Hepatocyte (in vitro differentiated cells): ENCODE measurements around the gene KCNJ12. TPM values are rescaled to one million over a fixed set of nuclear protein-coding genes. Genes with fewer than 3 reads are reported as not detected.
"Not testable (repeated sequence)": the region's sequence is repeated elsewhere in the genome, so short reads cannot be mapped to it uniquely, and the experiment has no call there.

Experiments
- DNase-seq: peaks from one replicate; pipeline ENCODE4 v3.0.0-alpha.2; 2016; ENCODE audit warnings: low spot score
- H2AFZ ChIP-seq: fragments of 200-600 bp; sonication (generic); 2 replicates; pipeline ENCODE4 v1.6.0; 2016; ENCODE audit warnings: antibody characterized with exemption, mild to moderate bottlenecking
- H3K27ac ChIP-seq: fragments of 200-600 bp; sonication (generic); 2 replicates; pipeline ENCODE4 v1.5.1; 2016; ENCODE audit warnings: mild to moderate bottlenecking
- H3K27me3 ChIP-seq: fragments of 200-600 bp; sonication (generic); 2 replicates; pipeline ENCODE4 v1.6.1; 2016
- H3K36me3 ChIP-seq: fragments of 200-600 bp; sonication (generic); replicated peaks from 2 replicates; pipeline ENCODE4 v1.5.1; 2016; ENCODE audit warnings: low read depth; ENCODE audit not compliant: insufficient read depth
- H3K4me1 ChIP-seq: fragments of 200-600 bp; sonication (generic); 2 replicates; pipeline ENCODE4 v1.5.1; 2016; ENCODE audit warnings: mild to moderate bottlenecking, moderate library complexity; ENCODE audit not compliant: insufficient read depth
- H3K4me2 ChIP-seq: fragments of 200-600 bp; sonication (generic); 2 replicates; pipeline ENCODE4 v1.6.0; 2016
- H3K4me3 ChIP-seq: fragments of 200-600 bp; sonication (generic); 2 replicates; pipeline ENCODE4 v1.5.1; 2016; ENCODE audit warnings: mild to moderate bottlenecking
- H3K79me2 ChIP-seq: fragments of 200-600 bp; sonication (generic); 2 replicates; pipeline ENCODE4 v1.6.0; 2017; ENCODE audit warnings: mild to moderate bottlenecking
- H3K9me2 ChIP-seq: fragments of 200-600 bp; sonication (generic); replicated peaks from 2 replicates; pipeline ENCODE4 v1.6.0; 2017; ENCODE audit warnings: mild to moderate bottlenecking; ENCODE audit not compliant: insufficient read depth
- H3K9me3 ChIP-seq: fragments of 200-600 bp; sonication (generic); 2 replicates; pipeline ENCODE4 v1.5.1; 2016; ENCODE audit warnings: low read depth, mild to moderate bottlenecking
- H4K20me1 ChIP-seq: fragments of 200-600 bp; sonication (generic); 2 replicates; pipeline ENCODE4 v1.6.0; 2016; ENCODE audit warnings: mild to moderate bottlenecking; ENCODE audit not compliant: insufficient read depth, poor library complexity, severe bottlenecking
- EZH2 ChIP-seq: fragments of 200-600 bp; sonication (generic); IDR thresholded peaks from 2 replicates; pipeline ENCODE4 v1.6.1; 2016; ENCODE audit warnings: antibody characterized with exemption, mild to moderate bottlenecking, borderline replicate concordance
- EZH2phosphoT487 ChIP-seq: fragments of 200-600 bp; sonication (generic); IDR thresholded peaks from one replicate; pipeline ENCODE4 v1.6.1; 2018; ENCODE audit warnings: antibody characterized with exemption, mild to moderate bottlenecking, low read depth, moderate library complexity; ENCODE audit not compliant: unreplicated experiment, severe bottlenecking
- WGBS: methylation state at CpG from one replicate; pipeline ENCODE4 v1.1.6; 2016; ENCODE audit warnings: low lambda C conversion rate; ENCODE audit errors: missing lambda C conversion rate; 5-methylcytosine and 5-hydroxymethylcytosine counted together
- polyA plus RNA-seq: library from polyadenylated mRNA; unstranded; fragments of >200 nt; fragmentation: Nextera tagmentation; extraction: Ambion mirVana; gene quantifications from 2 replicates; pipeline ENCODE4 v1.2.1, GENCODE V29; 2016
- total RNA-seq: library from RNA; depleted of rRNA; stranded (reverse); fragments of >200 nt; gene quantifications from 2 replicates; pipeline ENCODE4 v1.2.3, GENCODE V29; 2014
- TF ChIP-seq, protein P1 (sequence below): fragments of 200-600 bp; sonication (generic); IDR thresholded peaks from 2 replicates; pipeline ENCODE4 v1.5.1; 2016; ENCODE audit warnings: antibody characterized with exemption, mild to moderate bottlenecking; ENCODE audit not compliant: poor library complexity

The KCNJ12 gene
- total and polyA plus RNA-seq, 2 experiments from 2014 or later, result 0.15 to 0.73 TPM

DNA sequence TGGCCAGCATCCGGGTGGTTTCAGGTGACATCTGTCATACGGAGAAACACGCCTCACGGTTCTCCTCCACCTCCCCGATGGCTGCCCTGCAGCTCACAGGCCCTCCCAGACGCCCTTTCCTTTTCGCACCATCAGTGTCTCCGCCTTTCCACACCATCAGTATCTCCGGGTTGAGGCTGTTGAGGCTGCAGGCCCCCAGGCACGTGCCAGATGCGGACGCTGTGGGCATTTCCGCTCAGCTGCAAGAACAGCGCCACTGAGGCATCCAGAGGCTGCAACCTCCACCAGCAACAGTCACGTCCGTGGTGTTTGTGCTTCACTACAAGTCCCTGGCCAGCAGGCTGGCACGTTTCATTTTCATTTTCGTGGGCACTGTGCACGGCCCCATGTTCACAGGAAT lies 25.7 kb upstream of the KCNJ12 start:
- not testable (repeated sequence) for H2AFZ ChIP-seq, H3K9me3 ChIP-seq, H3K4me1 ChIP-seq, H3K9me2 ChIP-seq, H3K79me2 ChIP-seq, H3K36me3 ChIP-seq, H4K20me1 ChIP-seq, H3K27ac ChIP-seq, H3K4me2 ChIP-seq, H3K4me3 ChIP-seq, DNase-seq, H3K27me3 ChIP-seq
- 84% methylated on average over 19 of the region's 19 CpGs for WGBS

DNA sequence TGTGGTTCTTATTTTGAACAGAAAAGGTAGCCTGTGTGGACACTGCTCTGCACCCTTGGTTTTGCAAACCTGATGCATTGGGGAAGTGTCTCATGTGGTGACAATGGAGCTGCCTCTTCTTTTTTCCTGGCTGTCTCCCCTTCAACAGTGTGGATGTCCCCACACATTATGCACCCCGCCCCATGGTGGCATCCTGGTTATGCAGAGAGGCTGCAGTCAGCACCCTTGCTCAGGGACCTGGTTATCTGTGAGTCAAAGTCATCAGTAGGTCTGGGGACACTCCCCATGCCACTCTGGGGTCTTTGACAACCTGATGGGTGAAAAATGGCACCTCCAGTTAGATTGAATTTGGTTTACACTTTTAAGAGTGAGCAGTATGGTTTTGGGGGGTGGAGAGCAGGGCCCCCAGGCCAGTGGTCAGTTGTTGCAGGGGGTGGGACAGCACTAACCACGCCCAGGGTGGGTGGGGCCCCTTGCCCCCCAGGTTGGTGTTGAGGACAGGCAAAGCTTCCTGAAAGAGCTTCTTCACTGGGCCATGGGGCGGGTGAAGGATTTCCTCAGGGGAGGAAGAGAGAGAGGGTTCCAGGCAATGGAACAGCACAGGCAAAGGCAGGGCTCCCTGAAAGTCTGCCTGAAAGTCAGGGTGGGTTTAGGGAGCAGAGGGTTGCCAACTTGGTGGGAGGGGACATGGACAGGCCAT lies 24.6 kb upstream of the KCNJ12 start:
- Histone ChIP-seq H3K4me3 (no peak overlapping the region), H4K20me1 (no peaks in the 10 kb centered on the region), H3K27ac (no peak overlapping the region), H3K36me3 (no peaks in the 10 kb centered on the region), H2AFZ (no peak overlapping the region), H3K9me2 (no peaks in the 10 kb centered on the region), H3K4me2 (no peak overlapping the region), H3K79me2 (no peaks in the 10 kb centered on the region), H3K9me3 (no peaks in the 10 kb centered on the region), H3K27me3 (no peaks in the 10 kb centered on the region), H3K4me1 (no peaks in the 10 kb centered on the region)
- no peak for DNase-seq
- TF ChIP-seq, protein P1, sequence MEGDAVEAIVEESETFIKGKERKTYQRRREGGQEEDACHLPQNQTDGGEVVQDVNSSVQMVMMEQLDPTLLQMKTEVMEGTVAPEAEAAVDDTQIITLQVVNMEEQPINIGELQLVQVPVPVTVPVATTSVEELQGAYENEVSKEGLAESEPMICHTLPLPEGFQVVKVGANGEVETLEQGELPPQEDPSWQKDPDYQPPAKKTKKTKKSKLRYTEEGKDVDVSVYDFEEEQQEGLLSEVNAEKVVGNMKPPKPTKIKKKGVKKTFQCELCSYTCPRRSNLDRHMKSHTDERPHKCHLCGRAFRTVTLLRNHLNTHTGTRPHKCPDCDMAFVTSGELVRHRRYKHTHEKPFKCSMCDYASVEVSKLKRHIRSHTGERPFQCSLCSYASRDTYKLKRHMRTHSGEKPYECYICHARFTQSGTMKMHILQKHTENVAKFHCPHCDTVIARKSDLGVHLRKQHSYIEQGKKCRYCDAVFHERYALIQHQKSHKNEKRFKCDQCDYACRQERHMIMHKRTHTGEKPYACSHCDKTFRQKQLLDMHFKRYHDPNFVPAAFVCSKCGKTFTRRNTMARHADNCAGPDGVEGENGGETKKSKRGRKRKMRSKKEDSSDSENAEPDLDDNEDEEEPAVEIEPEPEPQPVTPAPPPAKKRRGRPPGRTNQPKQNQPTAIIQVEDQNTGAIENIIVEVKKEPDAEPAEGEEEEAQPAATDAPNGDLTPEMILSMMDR, result no peak
- TF ChIP-seq EZH2phosphoT487, result no peak
- no peak for TF ChIP-seq EZH2
- WGBS, result 84% methylated on average over 3 of the region's 3 CpGs

- H3K4me1 ChIP-seq, result no peaks in the 10 kb centered on the region
- no peaks in the 10 kb centered on the region for H3K79me2 ChIP-seq
- no peak for DNase-seq
- 95% methylated on average over 22 of the region's 23 CpGs for WGBS
- H2AFZ ChIP-seq, result no peak overlapping the region
- H3K4me2 ChIP-seq, result no peak overlapping the region
- no peak for TF ChIP-seq EZH2
- TF ChIP-seq, protein P1, result no peak
- TF ChIP-seq EZH2phosphoT487, result no peak
- no peaks in the 10 kb centered on the region for H3K9me3 ChIP-seq
- no peaks in the 10 kb centered on the region for H4K20me1 ChIP-seq
- no peaks in the 10 kb centered on the region for H3K36me3 ChIP-seq
- no peaks in the 10 kb centered on the region for H3K27me3 ChIP-seq
- no peak overlapping the region for H3K4me3 ChIP-seq
- no peak overlapping the region for H3K27ac ChIP-seq
- no peaks in the 10 kb centered on the region for H3K9me2 ChIP-seq
Measured at GRCh38 chr17:21352221-21352980, 23.8 kb upstream of the KCNJ12 start.

DNA sequence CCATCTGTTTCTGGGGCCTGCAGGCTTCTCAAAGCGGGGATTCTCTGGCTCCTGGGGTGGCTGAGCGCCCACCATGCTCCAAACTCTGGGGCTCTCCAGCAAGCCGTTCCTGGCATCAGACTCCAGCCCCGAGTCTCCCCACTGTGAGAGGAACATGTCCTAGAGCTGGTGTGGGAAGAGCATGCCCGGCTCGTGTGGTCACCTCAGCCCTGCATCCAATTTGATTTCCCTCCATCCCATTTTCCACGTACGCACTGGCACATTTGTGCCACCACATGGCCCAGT lies 23.2 kb upstream of the KCNJ12 start:
- WGBS, result over 99% methylated on average over 8 of the region's 8 CpGs
- no peak for DNase-seq
- Histone ChIP-seq H3K79me2 (no peaks in the 10 kb centered on the region), H3K36me3 (no peaks in the 10 kb centered on the region), H3K4me1 (no peaks in the 10 kb centered on the region), H4K20me1 (no peaks in the 10 kb centered on the region), H3K9me2 (no peaks in the 10 kb centered on the region), H3K4me3 (no peak overlapping the region), H2AFZ (no peak overlapping the region), H3K4me2 (no peak overlapping the region), H3K27me3 (no peaks in the 10 kb centered on the region), H3K27ac (no peak overlapping the region), H3K9me3 (no peaks in the 10 kb centered on the region)
- TF ChIP-seq EZH2 (no peak), EZH2phosphoT487 (no peak)
- TF ChIP-seq, protein P1, result no peak
